Esophagus muscularis mucosa (tissue), 4 donors: ENCODE results near the gene CCDC17. TPM values are rescaled to one million over a fixed set of nuclear protein-coding genes. Genes with fewer than 3 reads are reported as not detected.
A peak's percentile ranks its signal among the peaks of the same experiment; 100 is the strongest.

Experiments used
- DNase-seq: peaks from one replicate; pipeline ENCODE4 v3.0.0-alpha.2; 2017; ENCODE audit errors: extremely low spot score
- H3K27ac ChIP-seq, 4 donors: fragments of 200-600 bp; sonication (generic); replicated peaks in 1 of 4; 1 replicate in 3 of 4; 2 replicates in 1 of 4; pipeline ENCODE4 v1.5.1; 2016 to 2019; ENCODE audit warnings: mild to moderate bottlenecking in 1 of 4
- H3K27me3 ChIP-seq, 4 donors: fragments of 200-600 bp; sonication (generic); one replicate each; pipeline versions ENCODE4 v1.5.1 to v1.6.0; 2016 to 2019
- H3K36me3 ChIP-seq, 4 donors: fragments of 200-600 bp; sonication (generic); one replicate each; pipeline ENCODE4 v1.5.1; 2016 to 2019
- H3K4me1 ChIP-seq, 4 donors: fragments of 200-600 bp; sonication (generic); one replicate each; pipeline ENCODE4 v1.5.1; 2016 to 2019
- H3K4me3 ChIP-seq, 4 donors: fragments of 200-600 bp; sonication (generic); 1 replicate in 2 of 4; 2 replicates in 2 of 4; pipeline ENCODE4 v1.5.1; 2016 to 2019; ENCODE audit warnings: mild to moderate bottlenecking in 4 of 4, moderate library complexity in 1 of 4
- H3K9me3 ChIP-seq, 4 donors: fragments of 200-600 bp; sonication (generic); 1 replicate in 3 of 4; 2 replicates in 1 of 4; pipeline ENCODE4 v1.5.1; 2016 to 2019
- CTCF ChIP-seq, 3 experiments: fragments of 200-600 bp in 2 of 3; fragments of 450-650 bp in 1 of 3; sonication (generic) in 2 of 3; IDR thresholded peaks; one replicate each; pipeline ENCODE4 v1.5.1; 2017 to 2019; ENCODE audit warnings: antibody characterized with exemption in 3 of 3, mild to moderate bottlenecking in 2 of 3, moderate library complexity in 1 of 3
- EP300 ChIP-seq: sonication (generic); formaldehyde crosslinking; IDR thresholded peaks from one replicate; pipeline ENCODE4 v1.6.1; 2017; ENCODE audit warnings: antibody characterized with exemption
- POLR2A ChIP-seq: fragments of 450-650 bp; IDR thresholded peaks from one replicate; pipeline ENCODE4 v1.6.1; 2017; ENCODE audit warnings: antibody characterized with exemption, moderate library complexity, mild to moderate bottlenecking, low read depth
- POLR2AphosphoS5 ChIP-seq, 2 donors: sonication (generic); formaldehyde crosslinking; IDR thresholded peaks; one replicate each; pipeline ENCODE4 v1.6.1; 2017; ENCODE audit warnings: antibody characterized with exemption in 2 of 2
- WGBS: methylation state at CpG from one replicate; pipeline ENCODE4 v1.1.5; 2018; 5-methylcytosine and 5-hydroxymethylcytosine counted together
- intact Hi-C: fragments of 100-400 bp; cut with DNase I; formaldehyde crosslinking; loops from one replicate; pipeline ENCODE4 v1.15.1; 2023
- total RNA-seq, 4 donors: library from RNA; depleted of rRNA; stranded (reverse); fragments of >200 nt; gene quantifications; one replicate each; pipeline versions ENCODE4 v1.1.0 to v1.2.1, GENCODE V29; 2016

CCDC17 gene
- 1 to 10 TPM in 1 of 4 donors, under 1 TPM in 3; 0.66 to 1.0 (median 0.90) TPM for total RNA-seq

- TF ChIP-seq POLR2A (no peak), POLR2AphosphoS5 (IDR thresholded peaks at IDR 0.05) (no peak), CTCF (IDR thresholded peaks at IDR 0.05) (no peak), EP300 (no peak)
- DNase-seq: no peak
- H3K27me3 ChIP-seq: no peaks in the 10 kb centered on the region
- peaks cover 14 to 43% (median 32%) of the 10 kb centered on the region in 4 donors for H3K4me1 ChIP-seq
- peaks cover 11 to 60% (median 42%) of the 10 kb centered on the region in 4 donors for H3K36me3 ChIP-seq
- H3K27ac ChIP-seq: peak within 1 kb of the TSS in 3 of 4 donors; percentile 28 to 57 (median 43)
- intact Hi-C loops: no loop called here
- 38% methylated on average over 4 of the region's 4 CpGs for WGBS
- no peaks in the 10 kb centered on the region for H3K9me3 ChIP-seq
- H3K4me3 ChIP-seq: peak within 1 kb of the TSS; percentile 37 to 43 (median 38)
These were observed at the start of gene CCDC17 for GRCh38 chr1:45623972-45624371. Gene CCDC17 (minus strand): TSS chr1:45624054. CDS start chr1:45623909, 145 bp downstream.

- Histone ChIP-seq H3K4me3 (no peak overlapping the region), H3K9me3 (no peaks in the 10 kb centered on the region), H3K4me1 (peaks cover 57 to 76% (median 70%) of the 10 kb centered on the region in 4 donors), H3K27me3 (no peaks in the 10 kb centered on the region), H3K36me3 (no peaks in the 10 kb centered on the region), H3K27ac (no peak overlapping the region)
- intact Hi-C loops: no loop called here
- TF ChIP-seq POLR2A (no peak), EP300 (no peak), CTCF (IDR thresholded peaks at IDR 0.05) (no peak), POLR2AphosphoS5 (IDR thresholded peaks at IDR 0.05) (no peak)
- DNase-seq: no peak
- WGBS: 63% methylated on average over 6 of the region's 6 CpGs
These were observed 46.2 kb upstream of the CCDC17 start for GRCh38 chr1:45669859-45670655.

GRCh38 chr1:45669379-45669778 lies 45.5 kb upstream of the CCDC17 start:
- Histone ChIP-seq H3K9me3 (no peaks in the 10 kb centered on the region), H3K4me1 (peaks cover 51 to 69% (median 66%) of the 10 kb centered on the region in 4 donors), H3K4me3 (no peak overlapping the region), H3K27me3 (no peaks in the 10 kb centered on the region), H3K36me3 (no peaks in the 10 kb centered on the region), H3K27ac (no peak overlapping the region)
- no peak for DNase-seq
- intact Hi-C loops: no loop called here
- 31% methylated on average over 1 of the region's 1 CpG for WGBS
- TF ChIP-seq POLR2AphosphoS5 (IDR thresholded peaks at IDR 0.05) (no peak), CTCF (IDR thresholded peaks at IDR 0.05) (no peak), EP300 (no peak), POLR2A (no peak)

GRCh38 chr1:45668526-45668925 lies 44.7 kb upstream of the CCDC17 start:
- DNase-seq: no peak
- intact Hi-C loops: no loop called here
- Histone ChIP-seq H3K9me3 (no peaks in the 10 kb centered on the region), H3K27me3 (no peaks in the 10 kb centered on the region), H3K27ac (no peak overlapping the region), H3K4me1 (peaks cover 45 to 60% (median 60%) of the 10 kb centered on the region in 4 donors), H3K4me3 (no peak overlapping the region), H3K36me3 (peaks cover 0 to 4% (median 0%) of the 10 kb centered on the region in 4 donors)
- TF ChIP-seq CTCF (IDR thresholded peaks at IDR 0.05) (no peak), EP300 (no peak), POLR2A (no peak), POLR2AphosphoS5 (IDR thresholded peaks at IDR 0.05) (no peak)
- WGBS: 97% methylated on average over 4 of the region's 4 CpGs
